HepG2 (cell line): ENCODE measurements around the gene PRCD. TPM values are rescaled to one million over a fixed set of nuclear protein-coding genes. Genes with fewer than 3 reads are reported as not detected.

ENCODE experiments used
- HNF4A ChIP-seq: sonication (generic); formaldehyde crosslinking; IDR thresholded peaks from 2 replicates; pipeline ENCODE4 v1.4.0; 2020; ENCODE audit warnings: missing genetic modification reagents
- HNF4G ChIP-seq, 2 experiments: sonication (generic) in 1 of 2; formaldehyde crosslinking in 1 of 2; IDR thresholded peaks; 2 replicates each; pipeline versions ENCODE4 v1.4.0 to v1.6.1; 2011 to 2020; ENCODE audit warnings: borderline replicate concordance in 2 of 2, low read depth in 2 of 2, mild to moderate bottlenecking in 2 of 2, low read length in 1 of 2, missing genetic modification reagents in 1 of 2, moderate library complexity in 1 of 2
- SMARCC2 ChIP-seq: fragments of 450-650 bp; IDR thresholded peaks from 2 replicates; pipeline ENCODE4 v1.6.1; 2017; ENCODE audit warnings: antibody characterized with exemption, mild to moderate bottlenecking
- TCF12 ChIP-seq, 2 experiments: fragments of 450-650 bp in 1 of 2; sonication (generic) in 1 of 2; formaldehyde crosslinking in 1 of 2; IDR thresholded peaks; 2 replicates each; pipeline versions ENCODE4 v1.6.1 to v1.8.0; 2017 to 2022; ENCODE audit warnings: antibody characterized with exemption in 1 of 2, mild to moderate bottlenecking in 1 of 2, missing genetic modification reagents in 1 of 2, moderate library complexity in 1 of 2
- ZBTB42 ChIP-seq: sonication (generic); formaldehyde crosslinking; IDR thresholded peaks from 2 replicates; pipeline ENCODE4 v1.5.0; 2020; ENCODE audit warnings: mild to moderate bottlenecking, missing genetic modification reagents
- ZNF180 ChIP-seq: sonication (generic); formaldehyde crosslinking; IDR thresholded peaks from 2 replicates; pipeline ENCODE4 v1.4.0; 2020; ENCODE audit warnings: low read depth, missing genetic modification reagents, borderline replicate concordance
- ZNF292 ChIP-seq: sonication (generic); formaldehyde crosslinking; IDR thresholded peaks from 2 replicates; pipeline ENCODE4 v1.8.1; 2022; ENCODE audit warnings: mild to moderate bottlenecking, low read depth, missing genetic modification reagents, borderline replicate concordance
- ZNF432 ChIP-seq: sonication (generic); formaldehyde crosslinking; IDR thresholded peaks from 2 replicates; pipeline ENCODE4 v1.5.0; 2020; ENCODE audit warnings: missing genetic modification reagents, mild to moderate bottlenecking, borderline replicate concordance
- ZSCAN30 ChIP-seq: sonication (generic); formaldehyde crosslinking; IDR thresholded peaks from 2 replicates; pipeline ENCODE4 v1.5.0; 2020; ENCODE audit warnings: mild to moderate bottlenecking, missing genetic modification reagents
- polyA plus RNA-seq, 8 experiments: library from polyadenylated mRNA; depleted of rRNA in 3 of 8; stranded (reverse) in 7 of 8; unstranded in 1 of 8; fragments of >200 nt; fragmentation: Illumina TruSeq in 4 of 8; extraction: Trizol in 4 of 8; gene quantifications; 2 replicates each; pipeline versions ENCODE4 v1.2.1 to v1.2.3, GENCODE V29; 2011 to 2016; ENCODE audit warnings: low read depth in 4 of 8, missing spikeins in 1 of 8, mixed read lengths in 1 of 8; ENCODE audit not compliant: insufficient read depth in 1 of 8
- total RNA-seq, 5 experiments: library from RNA; depleted of rRNA; stranded (reverse); fragments of >200 nt; fragmentation: Illumina TruSeq; extraction: Trizol; gene quantifications; 2 replicates each; pipeline ENCODE4 v1.2.3, GENCODE V29; 2016; ENCODE audit warnings: low read depth in 1 of 5
- TF ChIP-seq, protein P1 (sequence below): sonication (generic); formaldehyde crosslinking; IDR thresholded peaks from 2 replicates; pipeline ENCODE4 v1.8.0; 2022; ENCODE audit warnings: missing genetic modification reagents, mild to moderate bottlenecking, moderate library complexity, borderline replicate concordance
- TF ChIP-seq, protein P2 (sequence below): sonication (generic); formaldehyde crosslinking; IDR thresholded peaks from 2 replicates; pipeline ENCODE4 v1.9.0; 2021; ENCODE audit warnings: mild to moderate bottlenecking, missing genetic modification reagents
- TF ChIP-seq, protein P3 (sequence below): fragments of 450-650 bp; IDR thresholded peaks from 2 replicates; pipeline ENCODE4 v1.6.1; 2017; ENCODE audit warnings: mild to moderate bottlenecking
- TF ChIP-seq, protein P4 (sequence below): sonication (generic); formaldehyde crosslinking; IDR thresholded peaks from 2 replicates; pipeline ENCODE4 v1.8.1; 2023; ENCODE audit warnings: mild to moderate bottlenecking, missing genetic modification reagents

PRCD gene
- total and polyA plus RNA-seq, 2 of the 13 experiments (the other 11 are each of a cell fraction or from before 2014, with no cell fraction given) = 0.51 TPM; not detected in 1

DNA sequence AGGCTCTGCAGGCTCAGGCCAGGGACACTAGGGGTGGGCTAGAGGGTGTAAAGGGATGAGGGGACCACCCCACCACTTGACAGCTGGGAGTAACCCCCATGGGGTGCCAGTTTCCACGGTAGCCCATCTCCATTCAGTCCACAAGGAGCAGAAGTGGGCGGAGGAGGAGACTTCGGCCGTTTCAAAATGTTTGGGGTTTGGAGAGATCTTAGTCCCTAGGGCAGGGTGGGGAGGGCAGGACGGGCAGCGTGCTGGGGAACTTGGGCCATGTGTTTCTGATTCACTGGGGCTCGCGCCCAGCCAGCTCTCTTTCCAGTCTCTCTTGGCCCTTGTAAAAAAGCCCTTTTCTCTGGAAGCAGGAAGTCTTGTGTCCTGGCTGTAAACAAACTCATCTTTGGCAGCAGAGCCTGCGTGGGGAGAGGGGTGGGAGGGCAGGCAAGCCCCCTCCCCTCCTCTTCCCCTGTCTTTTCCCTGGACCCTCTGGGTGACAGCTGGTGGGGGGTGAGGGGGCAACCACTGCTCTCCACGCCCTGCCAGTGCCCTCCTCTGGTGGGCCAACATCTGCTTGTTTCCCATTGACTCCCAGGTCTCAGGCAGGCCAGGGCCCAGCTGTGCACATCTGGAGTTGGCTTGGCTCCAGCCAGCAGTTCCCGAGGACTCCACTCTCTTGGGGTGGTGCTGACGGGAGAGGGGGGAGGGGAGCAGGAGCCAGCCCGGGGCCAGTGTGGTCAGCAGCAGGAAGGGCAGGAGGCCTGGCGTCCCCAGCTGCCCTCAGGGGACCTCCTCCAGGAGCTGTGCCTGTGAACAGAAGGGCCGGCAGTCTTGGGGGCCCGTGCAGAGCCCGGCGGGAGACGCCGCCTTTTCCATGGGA, 10.4 kb upstream of the PRCD start (continued):
- TF ChIP-seq, protein P1, sequence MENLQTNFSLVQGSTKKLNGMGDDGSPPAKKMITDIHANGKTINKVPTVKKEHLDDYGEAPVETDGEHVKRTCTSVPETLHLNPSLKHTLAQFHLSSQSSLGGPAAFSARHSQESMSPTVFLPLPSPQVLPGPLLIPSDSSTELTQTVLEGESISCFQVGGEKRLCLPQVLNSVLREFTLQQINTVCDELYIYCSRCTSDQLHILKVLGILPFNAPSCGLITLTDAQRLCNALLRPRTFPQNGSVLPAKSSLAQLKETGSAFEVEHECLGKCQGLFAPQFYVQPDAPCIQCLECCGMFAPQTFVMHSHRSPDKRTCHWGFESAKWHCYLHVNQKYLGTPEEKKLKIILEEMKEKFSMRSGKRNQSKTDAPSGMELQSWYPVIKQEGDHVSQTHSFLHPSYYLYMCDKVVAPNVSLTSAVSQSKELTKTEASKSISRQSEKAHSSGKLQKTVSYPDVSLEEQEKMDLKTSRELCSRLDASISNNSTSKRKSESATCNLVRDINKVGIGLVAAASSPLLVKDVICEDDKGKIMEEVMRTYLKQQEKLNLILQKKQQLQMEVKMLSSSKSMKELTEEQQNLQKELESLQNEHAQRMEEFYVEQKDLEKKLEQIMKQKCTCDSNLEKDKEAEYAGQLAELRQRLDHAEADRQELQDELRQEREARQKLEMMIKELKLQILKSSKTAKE (CRISPR knock-in tag) = peak; percentile 50; the same call in 1 of the 2 replicates
- TF ChIP-seq HNF4A (CRISPR knock-in tag) = 0 out of 2 replicates have a peak, but pooled peaks have one; percentile 30
- TF ChIP-seq, protein P2, sequence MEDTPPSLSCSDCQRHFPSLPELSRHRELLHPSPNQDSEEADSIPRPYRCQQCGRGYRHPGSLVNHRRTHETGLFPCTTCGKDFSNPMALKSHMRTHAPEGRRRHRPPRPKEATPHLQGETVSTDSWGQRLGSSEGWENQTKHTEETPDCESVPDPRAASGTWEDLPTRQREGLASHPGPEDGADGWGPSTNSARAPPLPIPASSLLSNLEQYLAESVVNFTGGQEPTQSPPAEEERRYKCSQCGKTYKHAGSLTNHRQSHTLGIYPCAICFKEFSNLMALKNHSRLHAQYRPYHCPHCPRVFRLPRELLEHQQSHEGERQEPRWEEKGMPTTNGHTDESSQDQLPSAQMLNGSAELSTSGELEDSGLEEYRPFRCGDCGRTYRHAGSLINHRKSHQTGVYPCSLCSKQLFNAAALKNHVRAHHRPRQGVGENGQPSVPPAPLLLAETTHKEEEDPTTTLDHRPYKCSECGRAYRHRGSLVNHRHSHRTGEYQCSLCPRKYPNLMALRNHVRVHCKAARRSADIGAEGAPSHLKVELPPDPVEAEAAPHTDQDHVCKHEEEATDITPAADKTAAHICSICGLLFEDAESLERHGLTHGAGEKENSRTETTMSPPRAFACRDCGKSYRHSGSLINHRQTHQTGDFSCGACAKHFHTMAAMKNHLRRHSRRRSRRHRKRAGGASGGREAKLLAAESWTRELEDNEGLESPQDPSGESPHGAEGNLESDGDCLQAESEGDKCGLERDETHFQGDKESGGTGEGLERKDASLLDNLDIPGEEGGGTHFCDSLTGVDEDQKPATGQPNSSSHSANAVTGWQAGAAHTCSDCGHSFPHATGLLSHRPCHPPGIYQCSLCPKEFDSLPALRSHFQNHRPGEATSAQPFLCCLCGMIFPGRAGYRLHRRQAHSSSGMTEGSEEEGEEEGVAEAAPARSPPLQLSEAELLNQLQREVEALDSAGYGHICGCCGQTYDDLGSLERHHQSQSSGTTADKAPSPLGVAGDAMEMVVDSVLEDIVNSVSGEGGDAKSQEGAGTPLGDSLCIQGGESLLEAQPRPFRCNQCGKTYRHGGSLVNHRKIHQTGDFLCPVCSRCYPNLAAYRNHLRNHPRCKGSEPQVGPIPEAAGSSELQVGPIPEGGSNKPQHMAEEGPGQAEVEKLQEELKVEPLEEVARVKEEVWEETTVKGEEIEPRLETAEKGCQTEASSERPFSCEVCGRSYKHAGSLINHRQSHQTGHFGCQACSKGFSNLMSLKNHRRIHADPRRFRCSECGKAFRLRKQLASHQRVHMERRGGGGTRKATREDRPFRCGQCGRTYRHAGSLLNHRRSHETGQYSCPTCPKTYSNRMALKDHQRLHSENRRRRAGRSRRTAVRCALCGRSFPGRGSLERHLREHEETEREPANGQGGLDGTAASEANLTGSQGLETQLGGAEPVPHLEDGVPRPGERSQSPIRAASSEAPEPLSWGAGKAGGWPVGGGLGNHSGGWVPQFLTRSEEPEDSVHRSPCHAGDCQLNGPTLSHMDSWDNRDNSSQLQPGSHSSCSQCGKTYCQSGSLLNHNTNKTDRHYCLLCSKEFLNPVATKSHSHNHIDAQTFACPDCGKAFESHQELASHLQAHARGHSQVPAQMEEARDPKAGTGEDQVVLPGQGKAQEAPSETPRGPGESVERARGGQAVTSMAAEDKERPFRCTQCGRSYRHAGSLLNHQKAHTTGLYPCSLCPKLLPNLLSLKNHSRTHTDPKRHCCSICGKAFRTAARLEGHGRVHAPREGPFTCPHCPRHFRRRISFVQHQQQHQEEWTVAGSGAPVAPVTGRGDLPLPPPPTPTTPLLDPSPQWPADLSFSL (CRISPR knock-in tag) = no peak
- no peak for TF ChIP-seq ZNF432
- 0 out of 2 replicates have a peak, but pooled peaks have one; percentile 5 for TF ChIP-seq HNF4G (IDR thresholded peaks at IDR 0.05; ENCODE audit: borderline replicate concordance, low read depth, low read length)
- TF ChIP-seq HNF4G (CRISPR knock-in tag; IDR thresholded peaks at IDR 0.05; ENCODE audit: borderline replicate concordance, low read depth) = no peak
- TF ChIP-seq, protein P3, sequence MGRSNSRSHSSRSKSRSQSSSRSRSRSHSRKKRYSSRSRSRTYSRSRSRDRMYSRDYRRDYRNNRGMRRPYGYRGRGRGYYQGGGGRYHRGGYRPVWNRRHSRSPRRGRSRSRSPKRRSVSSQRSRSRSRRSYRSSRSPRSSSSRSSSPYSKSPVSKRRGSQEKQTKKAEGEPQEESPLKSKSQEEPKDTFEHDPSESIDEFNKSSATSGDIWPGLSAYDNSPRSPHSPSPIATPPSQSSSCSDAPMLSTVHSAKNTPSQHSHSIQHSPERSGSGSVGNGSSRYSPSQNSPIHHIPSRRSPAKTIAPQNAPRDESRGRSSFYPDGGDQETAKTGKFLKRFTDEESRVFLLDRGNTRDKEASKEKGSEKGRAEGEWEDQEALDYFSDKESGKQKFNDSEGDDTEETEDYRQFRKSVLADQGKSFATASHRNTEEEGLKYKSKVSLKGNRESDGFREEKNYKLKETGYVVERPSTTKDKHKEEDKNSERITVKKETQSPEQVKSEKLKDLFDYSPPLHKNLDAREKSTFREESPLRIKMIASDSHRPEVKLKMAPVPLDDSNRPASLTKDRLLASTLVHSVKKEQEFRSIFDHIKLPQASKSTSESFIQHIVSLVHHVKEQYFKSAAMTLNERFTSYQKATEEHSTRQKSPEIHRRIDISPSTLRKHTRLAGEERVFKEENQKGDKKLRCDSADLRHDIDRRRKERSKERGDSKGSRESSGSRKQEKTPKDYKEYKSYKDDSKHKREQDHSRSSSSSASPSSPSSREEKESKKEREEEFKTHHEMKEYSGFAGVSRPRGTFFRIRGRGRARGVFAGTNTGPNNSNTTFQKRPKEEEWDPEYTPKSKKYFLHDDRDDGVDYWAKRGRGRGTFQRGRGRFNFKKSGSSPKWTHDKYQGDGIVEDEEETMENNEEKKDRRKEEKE = no peak
- 0 out of 2 replicates have a peak, but pooled peaks have one; percentile 8 for TF ChIP-seq ZSCAN30 (CRISPR knock-in tag)
- TF ChIP-seq TCF12 (IDR thresholded peaks at IDR 0.05) = no peak
- TF ChIP-seq TCF12 (CRISPR knock-in tag; IDR thresholded peaks at IDR 0.05) = no peak
- TF ChIP-seq SMARCC2 = no peak
- TF ChIP-seq ZNF292 (CRISPR knock-in tag) = peak; percentile 52
- TF ChIP-seq ZNF180 (CRISPR knock-in tag) = no peak
- TF ChIP-seq ZBTB42 = peak; percentile 100
- TF ChIP-seq, protein P4, sequence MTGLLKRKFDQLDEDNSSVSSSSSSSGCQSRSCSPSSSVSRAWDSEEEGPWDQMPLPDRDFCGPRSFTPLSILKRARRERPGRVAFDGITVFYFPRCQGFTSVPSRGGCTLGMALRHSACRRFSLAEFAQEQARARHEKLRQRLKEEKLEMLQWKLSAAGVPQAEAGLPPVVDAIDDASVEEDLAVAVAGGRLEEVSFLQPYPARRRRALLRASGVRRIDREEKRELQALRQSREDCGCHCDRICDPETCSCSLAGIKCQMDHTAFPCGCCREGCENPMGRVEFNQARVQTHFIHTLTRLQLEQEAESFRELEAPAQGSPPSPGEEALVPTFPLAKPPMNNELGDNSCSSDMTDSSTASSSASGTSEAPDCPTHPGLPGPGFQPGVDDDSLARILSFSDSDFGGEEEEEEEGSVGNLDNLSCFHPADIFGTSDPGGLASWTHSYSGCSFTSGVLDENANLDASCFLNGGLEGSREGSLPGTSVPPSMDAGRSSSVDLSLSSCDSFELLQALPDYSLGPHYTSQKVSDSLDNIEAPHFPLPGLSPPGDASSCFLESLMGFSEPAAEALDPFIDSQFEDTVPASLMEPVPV = peak; percentile 78
